HUDEP-2 (cell line): ENCODE results near the gene COX6B1.
A peak's percentile ranks its signal among the peaks of the same experiment; 100 is the strongest.
"Not testable (repeated sequence)": the region's sequence is repeated elsewhere in the genome, so short reads cannot be mapped to it uniquely, and the experiment has no call there.

Experiments used
- DNase-seq, 76 experiments: peaks; one replicate each; lab custom pipeline; 2025; ENCODE audit not compliant: unreplicated experiment in 76 of 76; lab: John Stamatoyannopoulos, UW

Gene COX6B1

DNA sequence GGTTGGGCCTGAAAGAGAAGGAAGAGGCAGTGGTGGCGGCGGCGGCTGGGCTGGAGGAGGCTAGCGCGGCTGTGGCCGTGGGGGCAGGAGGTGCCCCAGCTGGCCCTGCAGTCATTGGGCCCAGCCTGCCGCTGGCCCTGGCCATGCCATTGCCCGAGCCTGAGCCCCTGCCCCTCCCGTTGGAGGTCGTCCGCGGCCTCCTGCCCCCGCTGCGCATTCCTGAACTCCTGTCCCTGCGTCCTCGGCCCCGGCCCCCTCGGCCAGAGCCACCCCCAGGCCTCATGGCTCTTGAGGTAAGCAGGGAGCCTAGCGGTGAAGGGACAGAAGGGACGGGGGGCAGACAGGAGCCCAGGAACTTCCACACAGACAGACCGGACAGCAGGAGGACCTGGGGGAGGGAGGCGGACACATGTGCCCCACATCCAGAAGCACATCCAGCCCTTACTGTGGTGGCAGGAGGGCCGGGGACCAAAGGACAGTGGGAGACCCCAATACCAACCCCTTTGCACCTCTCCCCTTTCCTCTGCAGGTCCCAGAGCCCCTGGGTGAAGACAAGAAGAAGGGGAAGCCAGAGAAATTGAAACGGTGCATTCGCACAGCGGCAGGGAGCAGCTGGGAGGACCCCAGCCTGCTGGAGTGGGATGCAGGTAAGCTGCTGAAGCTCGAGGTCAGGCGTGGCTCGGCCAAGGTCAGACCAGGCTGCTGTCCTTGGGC lies 14.2 kb upstream of the COX6B1 start:
- no peak for DNase-seq

DNA sequence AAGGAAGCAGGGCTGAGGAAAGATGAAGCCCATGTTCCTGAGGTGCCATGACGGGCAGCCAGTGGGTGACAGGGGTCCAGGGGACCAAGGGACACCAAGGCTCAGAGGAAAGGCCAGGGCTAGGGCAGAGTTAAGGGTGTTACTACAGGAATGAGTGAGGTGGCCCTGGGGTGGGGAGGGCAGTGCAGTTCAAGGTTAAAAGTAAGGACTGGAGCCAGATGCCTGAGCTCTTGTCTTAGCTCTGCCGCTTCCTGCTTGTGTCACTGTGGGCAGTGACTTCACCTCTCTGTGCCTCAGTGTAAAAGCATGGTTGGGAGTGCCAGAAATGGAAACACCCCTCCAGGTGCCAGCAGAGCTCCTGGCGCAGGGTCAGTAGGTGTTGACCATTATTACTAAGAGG lies 11.5 kb upstream of the COX6B1 start:
- no peak for DNase-seq

DNA sequence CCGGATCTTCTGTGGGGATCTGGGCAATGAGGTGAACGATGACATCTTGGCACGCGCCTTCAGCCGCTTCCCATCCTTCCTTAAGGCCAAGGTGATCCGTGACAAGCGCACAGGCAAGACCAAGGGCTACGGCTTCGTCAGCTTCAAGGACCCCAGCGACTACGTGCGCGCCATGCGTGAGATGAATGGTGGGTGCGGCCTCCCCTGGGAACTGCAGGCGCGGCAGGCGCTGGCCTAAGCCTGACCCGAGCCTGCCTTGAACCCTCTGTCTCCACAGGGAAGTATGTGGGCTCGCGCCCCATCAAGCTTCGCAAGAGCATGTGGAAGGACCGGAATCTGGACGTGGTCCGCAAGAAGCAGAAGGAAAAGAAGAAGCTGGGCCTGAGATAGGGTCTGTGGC lies 11.0 kb upstream of the COX6B1 start:
- DNase-seq = no peak

DNA sequence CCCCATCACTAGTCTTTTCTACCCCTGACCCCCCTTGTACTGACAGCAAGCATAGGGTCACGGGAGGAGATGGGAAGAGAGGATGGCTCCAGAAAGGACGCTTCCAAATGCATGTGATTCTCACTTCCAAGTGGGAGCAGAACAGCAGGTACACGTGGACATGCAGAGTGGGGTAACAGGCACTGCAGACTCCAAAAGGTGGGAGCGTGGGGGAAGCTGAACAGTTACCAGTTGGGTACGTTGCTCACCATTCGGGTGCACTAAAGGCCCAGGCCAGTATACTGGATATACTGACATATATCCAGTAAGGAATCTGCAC lies 8.8 kb upstream of the COX6B1 start:
- DNase-seq = no peak

DNA sequence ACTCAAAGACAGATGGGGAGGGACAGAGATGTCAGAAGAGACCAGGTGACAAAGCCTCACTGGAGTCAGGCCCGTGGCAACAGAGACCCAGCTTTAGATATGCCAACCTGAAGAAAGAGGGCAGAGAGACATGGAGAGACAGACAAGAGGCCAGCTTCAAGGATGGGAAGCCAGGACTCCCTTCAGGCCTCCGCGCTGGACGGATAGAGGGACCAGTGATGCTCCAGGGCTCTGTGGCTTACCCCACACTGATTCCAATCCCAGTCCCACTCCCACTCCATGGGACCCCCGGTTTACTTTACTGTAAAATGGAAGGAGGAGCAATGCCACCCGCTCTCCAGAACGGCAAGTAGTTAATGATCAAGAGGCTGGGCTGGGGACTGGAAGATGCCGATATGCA lies 8.3 kb upstream of the COX6B1 start:
- DNase-seq = no peak

DNA sequence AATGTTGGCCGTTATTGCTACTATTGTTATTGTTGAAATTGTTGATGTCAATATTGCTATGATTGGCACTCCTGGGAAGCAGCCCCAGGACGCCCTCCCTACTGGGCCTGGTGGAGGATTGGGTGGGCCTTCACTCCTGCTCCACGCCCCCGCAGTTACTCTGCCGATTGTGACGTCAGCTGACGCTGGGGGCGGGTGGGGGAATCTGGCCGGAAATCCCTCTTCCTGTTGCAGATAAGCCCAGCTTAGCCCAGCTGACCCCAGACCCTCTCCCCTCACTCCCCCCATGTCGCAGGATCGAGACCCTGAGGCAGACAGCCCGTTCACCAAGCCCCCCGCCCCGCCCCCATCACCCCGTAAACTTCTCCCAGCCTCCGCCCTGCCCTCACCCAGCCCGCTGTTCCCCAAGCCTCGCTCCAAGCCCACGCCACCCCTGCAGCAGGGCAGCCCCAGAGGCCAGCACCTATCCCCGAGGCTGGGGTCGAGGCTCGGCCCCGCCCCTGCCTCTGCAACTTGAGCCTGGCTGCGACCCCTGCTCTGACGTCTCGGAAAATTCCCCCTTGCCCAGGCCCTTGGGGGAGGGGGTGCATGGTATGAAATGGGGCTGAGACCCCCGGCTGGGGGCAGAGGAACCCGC lies 6.5 kb upstream of the COX6B1 start, which contains the start of gene ETV2:
TSS of gene ETV2 (plus strand) at position 231 of the 637 bp plus-strand sequence. CDS start 716 bp downstream, outside the sequence.
- peak in 58 of 76 experiments; percentile 2 to 78 (median 44) for DNase-seq

DNA sequence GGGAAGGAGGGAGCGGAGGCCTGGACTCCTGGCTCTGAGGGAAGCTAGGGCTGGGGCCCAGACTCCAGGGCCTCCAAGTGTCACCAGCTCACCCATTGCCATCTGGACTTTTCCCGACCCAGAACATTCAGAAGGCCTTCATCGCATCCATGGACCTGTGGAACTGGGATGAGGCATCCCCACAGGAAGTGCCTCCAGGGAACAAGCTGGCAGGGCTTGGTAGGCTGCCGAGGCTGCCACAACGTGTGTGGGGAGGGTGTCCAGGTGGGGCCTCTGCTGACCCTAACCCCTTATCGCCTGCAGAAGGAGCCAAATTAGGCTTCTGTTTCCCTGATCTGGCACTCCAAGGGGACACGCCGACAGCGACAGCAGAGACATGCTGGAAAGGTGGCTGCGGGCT lies 5.8 kb upstream of the COX6B1 start:
- no peak for DNase-seq

DNA sequence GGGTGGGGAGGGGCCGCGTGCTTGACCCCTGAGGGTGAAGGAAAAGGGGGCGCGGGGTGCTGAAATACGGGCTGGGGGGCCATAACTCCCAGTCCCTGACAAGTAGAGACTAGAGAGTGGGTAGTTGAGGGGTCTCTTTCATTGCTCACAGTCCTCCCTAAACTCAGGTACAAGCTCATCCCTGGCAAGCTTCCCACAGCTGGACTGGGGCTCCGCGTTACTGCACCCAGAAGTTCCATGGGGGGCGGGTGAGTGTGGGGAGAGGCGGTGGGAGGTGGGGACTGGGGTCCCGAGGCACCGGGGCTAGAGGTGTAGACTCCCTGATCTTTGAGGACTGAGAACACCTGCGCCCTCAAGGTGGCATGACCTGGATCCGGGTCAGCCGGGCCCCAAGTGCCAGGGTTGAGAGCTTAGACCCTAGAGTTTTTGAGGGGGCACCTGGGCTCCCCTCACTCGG lies 5.3 kb upstream of the COX6B1 start:
- peak in 2 of 76 experiments; percentile 21 to 44 for DNase-seq

DNA sequence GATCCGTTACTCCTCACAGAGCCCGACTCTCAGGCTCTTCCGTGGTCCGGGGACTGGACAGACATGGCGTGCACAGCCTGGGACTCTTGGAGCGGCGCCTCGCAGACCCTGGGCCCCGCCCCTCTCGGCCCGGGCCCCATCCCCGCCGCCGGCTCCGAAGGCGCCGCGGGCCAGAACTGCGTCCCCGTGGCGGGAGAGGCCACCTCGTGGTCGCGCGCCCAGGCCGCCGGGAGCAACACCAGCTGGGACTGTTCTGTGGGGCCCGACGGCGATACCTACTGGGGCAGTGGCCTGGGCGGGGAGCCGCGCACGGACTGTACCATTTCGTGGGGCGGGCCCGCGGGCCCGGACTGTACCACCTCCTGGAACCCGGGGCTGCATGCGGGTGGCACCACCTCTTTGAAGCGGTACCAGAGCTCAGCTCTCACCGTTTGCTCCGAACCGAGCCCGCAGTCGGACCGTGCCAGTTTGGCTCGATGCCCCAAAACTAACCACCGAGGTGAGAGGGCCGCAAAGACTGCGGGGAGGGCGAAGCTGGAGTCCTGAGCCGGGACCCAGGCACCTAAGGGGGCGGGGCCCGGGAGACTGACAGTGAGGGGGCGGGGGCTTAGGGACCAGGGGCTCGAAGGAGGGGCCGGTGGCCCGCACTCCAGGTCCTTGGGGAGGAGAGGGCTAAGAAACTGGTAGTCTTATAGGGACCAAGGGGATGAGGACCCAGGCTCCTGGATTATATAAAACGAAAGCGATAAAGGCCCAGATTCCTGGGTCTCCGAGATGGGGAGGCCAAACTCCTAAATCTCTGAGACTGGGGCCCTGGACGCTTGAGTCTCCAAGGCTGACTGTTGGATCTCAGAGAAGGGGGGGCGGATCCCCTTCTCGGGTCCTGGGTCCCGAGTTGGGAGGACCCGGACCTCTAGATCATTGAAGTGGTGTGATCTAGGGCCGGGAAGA lies 4.6 kb upstream of the COX6B1 start:
- DNase-seq = peak in 75 of 76 experiments; percentile 41 to 100 (median 88)

DNA sequence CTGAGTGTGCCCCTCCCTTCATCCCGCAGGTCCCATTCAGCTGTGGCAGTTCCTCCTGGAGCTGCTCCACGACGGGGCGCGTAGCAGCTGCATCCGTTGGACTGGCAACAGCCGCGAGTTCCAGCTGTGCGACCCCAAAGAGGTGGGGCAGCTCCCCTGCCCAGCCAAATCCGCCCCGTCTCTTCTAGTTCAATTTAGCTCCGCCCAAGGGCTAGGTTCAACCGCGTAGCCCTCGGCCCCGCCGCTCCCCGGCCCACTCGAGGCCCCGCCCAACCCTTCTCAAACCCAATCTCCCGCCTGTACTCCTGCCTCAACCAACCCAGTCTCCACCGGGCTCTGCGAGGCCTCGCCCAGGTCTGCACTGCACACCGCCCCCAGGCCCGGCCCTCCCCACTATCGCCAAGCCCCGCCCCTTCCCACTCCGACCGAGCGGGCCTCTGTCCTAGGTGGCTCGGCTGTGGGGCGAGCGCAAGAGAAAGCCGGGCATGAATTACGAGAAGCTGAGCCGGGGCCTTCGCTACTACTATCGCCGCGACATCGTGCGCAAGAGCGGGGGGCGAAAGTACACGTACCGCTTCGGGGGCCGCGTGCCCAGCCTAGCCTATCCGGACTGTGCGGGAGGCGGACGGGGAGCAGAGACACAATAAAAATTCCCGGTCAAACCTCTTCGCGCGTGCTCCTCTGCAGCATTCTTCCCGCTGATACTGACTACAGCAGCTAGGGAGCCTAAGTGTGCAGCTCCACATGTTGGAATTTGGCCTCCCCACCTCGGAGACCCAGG lies 3.7 kb upstream of the COX6B1 start:
- DNase-seq = peak; percentile 81 to 100 (median 99)

DNA sequence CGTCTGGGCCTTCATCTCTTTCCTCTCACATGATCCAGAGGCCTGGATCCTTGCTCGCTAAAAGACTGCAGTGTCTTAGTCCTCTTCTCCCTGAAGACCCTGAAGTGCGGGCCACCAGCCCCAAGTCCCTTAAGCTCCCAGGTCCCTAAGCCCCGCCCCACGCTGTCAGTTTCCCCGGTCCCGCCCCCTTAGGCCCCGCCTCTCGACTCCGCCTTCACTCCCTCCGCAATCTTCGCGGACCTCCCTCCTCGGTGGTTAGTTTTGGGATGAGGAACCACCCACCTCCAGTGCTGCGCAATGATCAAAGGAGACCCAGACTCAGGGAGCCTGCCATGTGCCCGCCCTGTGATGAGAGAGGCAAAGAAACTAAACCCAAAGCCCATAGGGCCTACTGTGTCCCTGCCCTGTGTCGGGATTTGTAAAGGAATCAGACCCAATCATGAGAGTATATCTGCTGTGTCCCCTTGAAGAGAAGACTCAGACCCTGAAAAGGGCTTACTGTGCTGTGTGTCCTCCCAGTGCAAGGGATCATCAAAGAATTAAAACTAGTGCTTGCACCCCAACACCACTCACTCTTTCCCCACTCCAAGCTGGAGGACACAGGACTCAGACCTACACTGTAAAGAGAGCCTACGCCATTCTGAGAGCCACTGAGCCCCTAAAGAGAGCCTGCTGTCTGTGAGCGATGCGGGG lies 3.0 kb upstream of the COX6B1 start:
- peak in 71 of 76 experiments; percentile 14 to 91 (median 72) for DNase-seq

DNA sequence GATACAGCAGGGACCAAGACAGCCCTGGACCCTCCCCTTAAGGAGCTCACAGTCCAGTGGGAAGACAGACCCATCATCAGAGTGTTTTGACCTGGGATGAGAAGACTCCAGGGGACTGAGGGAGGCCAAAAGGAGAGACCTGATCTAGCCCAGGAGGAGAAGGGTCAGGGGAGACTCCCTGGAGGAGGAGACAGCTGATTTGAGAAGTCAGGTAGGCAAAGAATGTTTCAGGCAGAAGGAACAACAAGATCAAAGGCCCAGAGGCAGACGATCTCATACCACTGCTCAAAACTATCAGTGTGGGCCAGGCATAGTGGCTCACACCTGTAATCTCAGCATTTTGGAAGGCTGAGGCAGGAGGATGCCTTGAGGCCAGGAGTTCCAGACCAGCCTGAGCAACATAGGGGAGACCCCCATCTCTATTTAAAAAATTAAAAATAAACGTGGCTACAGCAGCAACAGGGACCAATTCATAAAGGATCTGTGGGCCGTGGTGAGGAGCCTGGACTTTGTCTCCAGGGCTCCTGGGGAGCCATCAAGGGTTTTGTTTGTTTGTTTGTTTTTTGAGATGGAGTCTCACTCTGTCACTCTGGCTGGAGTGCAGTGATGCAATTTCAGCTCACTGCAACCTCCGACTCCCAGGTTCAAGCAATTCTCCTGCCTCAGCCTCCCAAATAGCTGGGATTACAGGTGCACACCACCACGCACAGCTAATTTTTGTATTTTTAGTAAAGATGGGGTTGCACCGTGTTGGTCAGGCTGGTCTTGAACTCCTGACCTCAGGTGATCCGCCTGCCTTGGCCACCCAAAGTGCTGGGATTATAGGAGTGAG lies 2.2 kb upstream of the COX6B1 start:
- no peak for DNase-seq

DNA sequence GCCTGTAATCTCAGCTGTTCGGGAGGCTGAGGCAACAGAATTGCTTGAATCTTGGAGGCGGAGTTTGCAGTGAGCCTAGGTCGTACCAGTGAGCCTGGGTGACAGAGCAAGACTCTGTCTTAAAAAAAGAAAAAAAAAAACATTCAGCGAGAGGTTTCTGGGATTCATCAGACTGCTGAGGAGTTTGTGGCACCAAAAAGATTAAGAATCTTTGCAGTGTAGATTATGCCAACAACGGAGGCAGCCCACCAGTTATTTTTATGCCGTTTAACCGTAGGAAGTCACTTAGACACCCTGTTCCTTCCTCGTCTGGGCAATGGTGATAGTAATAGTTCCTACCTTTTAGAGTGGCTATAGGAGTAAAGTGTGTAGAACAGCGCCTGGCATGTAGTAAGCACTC lies 2.5 kb downstream of the COX6B1 start:
- no peak for DNase-seq

DNA sequence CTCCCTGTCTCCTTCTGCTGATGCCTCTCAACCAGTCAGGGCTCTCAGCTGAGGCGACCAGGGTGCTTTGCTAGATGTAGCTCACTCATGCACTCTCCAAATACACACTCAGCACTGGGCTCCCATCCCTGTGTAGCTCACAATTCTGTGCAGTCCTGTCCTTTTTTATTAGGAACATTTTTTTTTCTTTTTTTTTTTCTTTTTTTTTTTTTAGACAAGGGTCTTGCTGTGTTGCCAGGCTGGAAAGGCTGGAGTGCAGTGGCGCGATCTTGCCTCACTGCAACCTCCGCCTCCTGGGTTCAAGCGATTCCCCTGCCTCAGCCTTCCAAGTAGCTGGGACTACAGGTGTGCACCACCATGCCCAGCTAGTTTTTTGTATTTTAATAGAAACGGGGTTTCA lies 6.7 kb downstream of the COX6B1 start:
- DNase-seq = not testable (repeated sequence)

DNA sequence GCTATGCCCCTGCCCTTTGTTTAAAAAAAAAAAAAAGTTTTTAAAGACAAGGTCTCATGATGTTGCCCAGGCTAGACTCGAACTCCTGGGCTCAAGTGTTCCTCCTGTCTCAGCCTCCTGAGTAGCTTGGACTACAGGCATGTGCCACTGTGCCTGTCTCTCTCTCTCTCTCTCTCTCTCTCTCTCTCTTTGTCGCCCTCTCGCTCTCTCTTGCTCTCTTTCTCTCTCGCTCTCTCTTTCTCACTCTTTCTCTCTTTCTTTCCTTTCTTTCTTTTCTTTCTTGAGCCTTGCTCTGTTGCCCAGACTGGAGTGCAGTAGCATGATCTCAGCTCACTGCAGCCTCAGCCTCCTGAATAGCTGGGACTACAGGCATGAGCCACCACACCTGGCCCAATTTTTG lies 7.5 kb downstream of the COX6B1 start:
- DNase-seq = no peak

DNA sequence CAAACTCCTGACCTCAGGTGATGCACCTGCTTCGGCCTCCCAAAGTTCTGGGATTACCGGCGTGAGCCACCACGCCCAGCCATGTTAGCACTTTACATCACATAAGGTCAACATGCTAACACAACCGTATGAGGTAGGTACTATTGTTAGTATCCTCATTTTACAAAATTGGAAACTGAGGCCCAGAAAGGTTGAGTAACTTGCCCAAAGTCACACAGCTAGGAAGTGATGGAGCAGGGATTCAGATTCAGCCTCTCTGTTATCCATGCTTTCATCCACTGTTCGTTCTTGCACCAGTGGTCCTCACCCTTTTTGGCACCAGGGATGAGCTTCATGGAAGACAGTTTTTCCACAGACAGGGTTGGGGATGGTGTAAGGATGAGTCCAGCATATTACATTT lies 8.6 kb downstream of the COX6B1 start:
- DNase-seq = no peak

DNA sequence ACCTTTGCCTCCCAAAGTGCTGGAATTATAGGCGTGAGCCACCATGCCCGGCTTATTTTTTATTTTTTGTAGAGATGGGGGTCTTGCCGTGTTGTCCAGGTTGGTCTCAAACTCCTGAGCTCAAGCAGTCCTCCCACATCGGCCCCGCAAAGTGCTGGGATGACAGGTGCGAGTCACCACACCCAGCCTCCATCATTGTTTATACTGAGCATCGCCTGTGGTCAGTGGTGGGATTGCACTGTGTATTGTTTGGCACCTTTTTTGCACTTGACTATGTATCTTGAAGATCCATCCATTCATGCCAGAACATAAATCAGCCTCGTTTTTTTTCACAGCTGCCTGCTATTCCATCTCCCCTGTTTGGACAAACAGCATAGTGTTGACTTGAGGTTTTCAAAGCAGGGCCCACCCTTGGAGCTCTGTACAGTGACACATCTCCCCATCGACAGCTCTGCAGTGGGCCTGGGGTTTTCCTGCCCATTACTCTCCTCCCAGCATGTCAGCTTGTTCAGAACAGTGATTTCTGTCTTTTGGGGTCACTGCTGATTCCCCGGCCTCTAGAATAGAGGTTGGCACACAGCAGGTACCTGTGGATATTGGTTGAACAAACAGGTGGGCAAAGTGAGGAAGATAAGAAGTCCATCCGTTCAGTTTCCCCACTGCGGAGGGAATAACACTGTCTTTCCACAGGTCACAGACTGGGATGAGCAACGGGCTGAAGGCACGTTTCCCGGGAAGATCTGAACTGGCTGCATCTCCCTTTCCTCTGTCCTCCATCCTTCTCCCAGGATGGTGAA lies 10.0 kb downstream of the COX6B1 start:
- no peak for DNase-seq

DNA sequence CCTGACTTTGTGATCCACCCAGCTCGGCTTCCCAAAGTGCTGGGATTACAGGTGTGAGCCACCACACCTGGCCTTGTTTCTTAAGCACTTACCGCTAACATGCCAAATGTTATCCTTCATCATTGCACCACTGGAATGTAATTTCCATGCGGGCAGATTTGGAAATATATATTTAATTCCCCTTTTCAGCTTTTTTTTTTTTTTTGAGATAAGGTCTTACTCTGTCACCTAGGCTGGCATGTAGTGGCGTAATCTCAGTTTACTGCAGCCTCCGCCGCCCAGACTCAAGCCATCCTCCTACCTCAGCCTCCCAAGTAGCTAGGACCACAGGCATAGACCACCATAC lies 13.8 kb downstream of the COX6B1 start:
- no peak for DNase-seq
